Activated B cell treated with CpG ODN at 0.5 μM for 24 hours (primary cell): ENCODE results near the gene PGBD2. TPM values are rescaled to one million over a fixed set of nuclear protein-coding genes. Genes with fewer than 3 reads are reported as not detected.

Experiments
- ATAC-seq: fragments of 200-7000 bp; cut with Tn5 transposase; one replicate; pipeline ENCODE4 v1.10.0; 2021; ENCODE audit warnings: low read depth, mild to moderate bottlenecking, moderate library complexity
- CTCF ChIA-PET: fragments of 350-600 bp; sonication (Branson Sonifier 250); formaldehyde crosslinking; loops from one replicate; lab custom pipeline; 2021; ENCODE audit warnings: antibody characterized with exemption; lab: Charles Lee
- POLR2A ChIA-PET: fragments of 350-600 bp; sonication (Branson Sonifier 250); formaldehyde crosslinking; loops from one replicate; lab custom pipeline; 2021; ENCODE audit warnings: antibody characterized with exemption; lab: Charles Lee
- DNase-seq: peaks from one replicate; pipeline ENCODE4 v3.0.0; 2022
- H3K27ac Mint-ChIP-seq: one replicate; pipeline ENCODE4 v1.8.0; 2020; ENCODE audit warnings: mixed read lengths
- H3K27me3 Mint-ChIP-seq: one replicate; pipeline ENCODE4 v1.8.0; 2021; ENCODE audit warnings: mixed read lengths
- H3K36me3 Mint-ChIP-seq: one replicate; pipeline ENCODE4 v1.8.0; 2021; ENCODE audit warnings: low read depth, mixed read lengths
- H3K4me1 Mint-ChIP-seq: one replicate; pipeline ENCODE4 v1.8.0; 2021; ENCODE audit warnings: mixed read lengths
- H3K4me3 Mint-ChIP-seq: one replicate; pipeline ENCODE4 v1.8.0; 2020; ENCODE audit warnings: mild to moderate bottlenecking, mixed read lengths
- H3K9me3 Mint-ChIP-seq: one replicate; pipeline ENCODE4 v1.8.0; 2020; ENCODE audit warnings: mixed read lengths
- intact Hi-C: fragments of 100-400 bp; cut with micrococcal nuclease; formaldehyde crosslinking; loops from one replicate; pipeline ENCODE4 v1.15.1; 2024
- total RNA-seq: library from RNA; stranded (reverse); gene quantifications from 2 replicates; pipeline ENCODE4 v1.2.3, GENCODE V29; 2022
- TF ChIP-seq, protein P1 (sequence below): fragments of 200-600 bp; IDR thresholded peaks from one replicate; pipeline ENCODE4 v1.8.0; 2022; ENCODE audit warnings: antibody characterized with exemption, mild to moderate bottlenecking

The PGBD2 gene
- total RNA-seq, 1 donor from 2014 or later, result 13.4 TPM

DNA sequence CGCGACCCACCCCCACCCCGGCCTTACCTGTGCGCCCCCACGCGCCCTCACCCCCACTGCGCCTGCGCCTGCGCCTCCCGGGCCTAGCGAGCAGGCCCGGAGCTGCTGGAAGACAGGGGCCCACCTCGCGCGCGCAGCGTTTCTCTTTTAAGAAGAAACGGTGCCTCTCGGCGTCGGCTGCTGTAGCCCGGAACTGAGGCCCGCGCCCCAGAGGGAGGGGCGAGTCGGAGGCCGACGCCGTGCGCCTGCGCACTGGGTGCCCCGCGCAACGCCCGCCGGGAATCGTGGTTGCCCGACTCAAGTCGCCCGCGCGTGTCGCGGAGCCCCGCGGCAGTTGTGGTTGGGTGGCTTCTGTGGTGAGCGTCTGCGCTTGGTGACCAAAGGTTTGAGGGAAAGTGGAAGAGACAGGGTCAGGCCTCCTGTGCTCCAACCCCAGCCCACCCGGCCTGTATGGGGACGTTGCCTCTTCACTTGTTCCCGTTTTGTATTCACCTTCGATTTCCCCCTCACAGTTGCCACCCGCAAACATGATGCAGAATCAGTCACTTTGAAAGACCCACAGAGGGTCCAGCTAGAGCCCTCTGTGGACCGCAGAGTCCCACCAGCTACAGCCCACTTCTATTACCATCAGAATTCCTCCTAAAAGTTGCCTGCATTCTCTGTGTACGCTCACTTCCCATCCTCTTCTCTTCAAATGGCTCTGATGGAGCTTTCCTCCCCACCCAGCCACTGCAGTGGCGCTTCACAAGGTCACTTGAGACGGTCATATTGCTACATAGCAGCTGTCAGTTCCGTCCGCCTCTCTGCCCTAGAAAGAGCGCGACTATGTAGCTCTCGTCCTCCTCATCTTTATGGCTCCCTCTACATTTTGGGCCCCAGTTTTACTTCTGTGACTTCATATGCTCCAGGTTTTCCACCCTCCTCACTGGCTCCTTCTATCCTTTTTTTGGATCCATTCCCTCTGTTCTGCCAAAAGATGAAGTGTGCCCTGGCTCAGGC, 46.8 kb upstream of the PGBD2 start, which contains the start of gene ZNF692:
Gene ZNF692 (minus strand): TSS at position 195 of the 999 bp plus-strand sequence. CDS start 776 bp downstream, outside the sequence.
- DNase-seq (peak; percentile 97), ATAC-seq (peak; percentile 88)
- H3K4me1 Mint-ChIP-seq, result peaks cover 55% of the 10 kb centered on the region
- peak within 1 kb of the TSS; percentile 87 for H3K4me3 Mint-ChIP-seq
- intact Hi-C loops, result loop anchor here (1.0 kb wide), 5 partner anchors 14 to 237 kb away; partner anchors contain the start of genes PGBD2 and ZNF672
- TF ChIP-seq, protein P1, sequence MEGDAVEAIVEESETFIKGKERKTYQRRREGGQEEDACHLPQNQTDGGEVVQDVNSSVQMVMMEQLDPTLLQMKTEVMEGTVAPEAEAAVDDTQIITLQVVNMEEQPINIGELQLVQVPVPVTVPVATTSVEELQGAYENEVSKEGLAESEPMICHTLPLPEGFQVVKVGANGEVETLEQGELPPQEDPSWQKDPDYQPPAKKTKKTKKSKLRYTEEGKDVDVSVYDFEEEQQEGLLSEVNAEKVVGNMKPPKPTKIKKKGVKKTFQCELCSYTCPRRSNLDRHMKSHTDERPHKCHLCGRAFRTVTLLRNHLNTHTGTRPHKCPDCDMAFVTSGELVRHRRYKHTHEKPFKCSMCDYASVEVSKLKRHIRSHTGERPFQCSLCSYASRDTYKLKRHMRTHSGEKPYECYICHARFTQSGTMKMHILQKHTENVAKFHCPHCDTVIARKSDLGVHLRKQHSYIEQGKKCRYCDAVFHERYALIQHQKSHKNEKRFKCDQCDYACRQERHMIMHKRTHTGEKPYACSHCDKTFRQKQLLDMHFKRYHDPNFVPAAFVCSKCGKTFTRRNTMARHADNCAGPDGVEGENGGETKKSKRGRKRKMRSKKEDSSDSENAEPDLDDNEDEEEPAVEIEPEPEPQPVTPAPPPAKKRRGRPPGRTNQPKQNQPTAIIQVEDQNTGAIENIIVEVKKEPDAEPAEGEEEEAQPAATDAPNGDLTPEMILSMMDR, result no peak
- no peaks in the 10 kb centered on the region for H3K27me3 Mint-ChIP-seq
- peaks cover 17% of the 10 kb centered on the region for H3K36me3 Mint-ChIP-seq
- H3K9me3 Mint-ChIP-seq, result no peaks in the 10 kb centered on the region
- H3K27ac Mint-ChIP-seq, result peak within 1 kb of the TSS; percentile 97
- CTCF ChIA-PET, result interaction anchor here (0.8 to 3.2 kb wide), 11 partner anchors 15 to 54 kb away, joined by 3 to 31 read pairs (median 3); partner anchors contain the start of genes PGBD2, SH3BP5L and ZNF672
- POLR2A ChIA-PET, result interaction anchor here (0.7 to 7.1 kb wide), 9 partner anchors 9 to 57 kb away, joined by 4 to 250 read pairs (median 19); partner anchors contain the start of genes PGBD2, SH3BP5L and ZNF672

DNA sequence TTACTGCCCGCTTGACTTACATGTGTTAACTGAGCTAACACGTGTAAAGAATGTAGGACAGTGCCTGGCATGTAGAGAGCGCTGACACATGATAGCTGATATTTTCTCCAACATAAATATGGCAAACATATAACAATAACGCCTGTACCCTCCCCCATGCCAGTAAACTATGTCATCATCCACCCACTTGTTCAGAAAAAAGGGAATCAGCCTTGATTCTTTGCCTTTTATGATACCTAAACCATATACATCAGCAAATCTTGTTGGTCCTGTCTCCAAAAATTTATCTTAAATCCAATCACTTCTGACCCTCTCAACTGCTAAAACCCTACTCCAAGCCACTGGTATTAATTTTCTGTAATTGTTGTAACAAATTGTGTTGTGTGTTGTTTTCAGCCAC, 46.0 kb upstream of the PGBD2 start:
- Mint-ChIP-seq H3K36me3 (peaks cover 10% of the 10 kb centered on the region), H3K4me1 (peaks cover 49% of the 10 kb centered on the region), H3K4me3 (peak overlapping the region; percentile 87), H3K27me3 (no peaks in the 10 kb centered on the region), H3K9me3 (no peaks in the 10 kb centered on the region), H3K27ac (peak overlapping the region; percentile 97)
- POLR2A ChIA-PET, result interaction anchor here (2.6 to 7.1 kb wide), 5 partner anchors 14 to 46 kb away, joined by 19 to 250 read pairs (median 46); partner anchors contain the start of genes PGBD2, SH3BP5L and ZNF672
- intact Hi-C loops, result no loop called here
- CTCF ChIA-PET, result interaction anchor here (0.9 to 3.2 kb wide), 5 partner anchors 14 to 46 kb away, joined by 3 to 31 read pairs (median 7); partner anchors contain the start of genes PGBD2 and ZNF672
- TF ChIP-seq, protein P1, result no peak
- DNase-seq (no peak), ATAC-seq (no peak)

DNA sequence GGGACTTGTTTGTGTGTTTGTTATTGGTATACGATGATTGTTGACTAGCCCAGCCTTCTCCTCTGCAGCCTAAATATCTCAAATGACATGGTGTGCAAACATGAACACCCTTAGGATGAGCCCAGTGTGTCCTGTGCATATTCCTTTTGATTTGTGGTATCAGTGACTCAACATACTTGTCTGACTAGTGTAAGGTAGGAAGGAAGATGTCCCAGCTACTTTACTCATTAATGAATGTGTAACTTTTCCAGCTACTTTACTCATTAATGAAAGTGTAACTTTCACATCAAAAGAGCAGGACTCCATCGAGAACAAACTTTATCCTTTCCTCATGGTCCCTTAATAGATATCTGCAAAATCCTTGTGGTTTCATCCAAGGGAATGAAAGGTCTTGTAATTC, 44.4 kb upstream of the PGBD2 start:
- Mint-ChIP-seq H3K36me3 (peaks cover 3% of the 10 kb centered on the region), H3K4me1 (peaks cover 47% of the 10 kb centered on the region), H3K4me3 (no peak overlapping the region), H3K27ac (no peak overlapping the region), H3K27me3 (no peaks in the 10 kb centered on the region), H3K9me3 (no peaks in the 10 kb centered on the region)
- TF ChIP-seq, protein P1, result no peak
- ChIA-PET CTCF (no interaction called here), POLR2A (interaction anchor here (0.6 to 7.1 kb wide), 5 partner anchors 12 to 56 kb away, joined by 3 to 250 read pairs (median 9); partner anchors contain the start of genes SH3BP5L and ZNF672)
- ATAC-seq (no peak), DNase-seq (no peak)
- intact Hi-C loops, result no loop called here

DNA sequence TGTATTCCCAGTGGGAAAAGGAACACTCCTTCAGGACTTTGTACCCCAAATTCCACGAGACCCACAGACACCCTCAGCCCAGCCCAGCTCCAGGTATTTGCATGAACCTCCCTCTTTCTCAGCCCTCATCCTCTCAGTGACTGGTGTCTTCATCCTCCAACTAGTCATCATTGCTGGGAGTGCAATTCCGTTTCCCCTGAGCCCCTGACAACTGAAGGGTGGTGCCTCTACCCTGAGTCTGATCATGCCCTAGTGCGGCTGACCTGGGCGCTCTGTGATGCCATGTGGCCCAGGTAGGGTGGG, 43.4 kb upstream of the PGBD2 start:
- CTCF ChIA-PET, result no interaction called here
- H3K27ac Mint-ChIP-seq, result peak overlapping the region; percentile 77
- H3K4me1 Mint-ChIP-seq, result peaks cover 44% of the 10 kb centered on the region
- TF ChIP-seq, protein P1, result no peak
- intact Hi-C loops, result no loop called here
- no peaks in the 10 kb centered on the region for H3K9me3 Mint-ChIP-seq
- POLR2A ChIA-PET, result interaction anchor here (1.0 to 7.1 kb wide), 5 partner anchors 11 to 57 kb away, joined by 4 to 250 read pairs (median 9); partner anchors contain the start of genes PGBD2, SH3BP5L and ZNF672
- H3K36me3 Mint-ChIP-seq, result peaks cover 3% of the 10 kb centered on the region
- ATAC-seq (peak; percentile 1), DNase-seq (no peak)
- no peaks in the 10 kb centered on the region for H3K27me3 Mint-ChIP-seq
- peak overlapping the region; percentile 90 for H3K4me3 Mint-ChIP-seq
